Stimulated activated CD4-positive, alpha-beta T cell treated with anti-CD3 and anti-CD28 coated beads, Interleukin-15, amount 100 ng/mL, for 48 hours (primary cell): ENCODE results near the gene RTKN.
A peak's percentile ranks its signal among the peaks of the same experiment; 100 is the strongest.
"Not testable (repeated sequence)": the region's sequence is repeated elsewhere in the genome, so short reads cannot be mapped to it uniquely, and the experiment has no call there.

Experiments
- DNase-seq, 2 donors: peaks; one replicate each; pipeline ENCODE4 v3.0.0-alpha.2; 2020; ENCODE audit warnings: low read depth in 2 of 2

The RTKN gene, protein sequence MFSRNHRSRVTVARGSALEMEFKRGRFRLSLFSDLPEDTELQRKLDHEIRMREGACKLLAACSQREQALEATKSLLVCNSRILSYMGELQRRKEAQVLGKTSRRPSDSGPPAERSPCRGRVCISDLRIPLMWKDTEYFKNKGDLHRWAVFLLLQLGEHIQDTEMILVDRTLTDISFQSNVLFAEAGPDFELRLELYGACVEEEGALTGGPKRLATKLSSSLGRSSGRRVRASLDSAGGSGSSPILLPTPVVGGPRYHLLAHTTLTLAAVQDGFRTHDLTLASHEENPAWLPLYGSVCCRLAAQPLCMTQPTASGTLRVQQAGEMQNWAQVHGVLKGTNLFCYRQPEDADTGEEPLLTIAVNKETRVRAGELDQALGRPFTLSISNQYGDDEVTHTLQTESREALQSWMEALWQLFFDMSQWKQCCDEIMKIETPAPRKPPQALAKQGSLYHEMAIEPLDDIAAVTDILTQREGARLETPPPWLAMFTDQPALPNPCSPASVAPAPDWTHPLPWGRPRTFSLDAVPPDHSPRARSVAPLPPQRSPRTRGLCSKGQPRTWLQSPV

DNA sequence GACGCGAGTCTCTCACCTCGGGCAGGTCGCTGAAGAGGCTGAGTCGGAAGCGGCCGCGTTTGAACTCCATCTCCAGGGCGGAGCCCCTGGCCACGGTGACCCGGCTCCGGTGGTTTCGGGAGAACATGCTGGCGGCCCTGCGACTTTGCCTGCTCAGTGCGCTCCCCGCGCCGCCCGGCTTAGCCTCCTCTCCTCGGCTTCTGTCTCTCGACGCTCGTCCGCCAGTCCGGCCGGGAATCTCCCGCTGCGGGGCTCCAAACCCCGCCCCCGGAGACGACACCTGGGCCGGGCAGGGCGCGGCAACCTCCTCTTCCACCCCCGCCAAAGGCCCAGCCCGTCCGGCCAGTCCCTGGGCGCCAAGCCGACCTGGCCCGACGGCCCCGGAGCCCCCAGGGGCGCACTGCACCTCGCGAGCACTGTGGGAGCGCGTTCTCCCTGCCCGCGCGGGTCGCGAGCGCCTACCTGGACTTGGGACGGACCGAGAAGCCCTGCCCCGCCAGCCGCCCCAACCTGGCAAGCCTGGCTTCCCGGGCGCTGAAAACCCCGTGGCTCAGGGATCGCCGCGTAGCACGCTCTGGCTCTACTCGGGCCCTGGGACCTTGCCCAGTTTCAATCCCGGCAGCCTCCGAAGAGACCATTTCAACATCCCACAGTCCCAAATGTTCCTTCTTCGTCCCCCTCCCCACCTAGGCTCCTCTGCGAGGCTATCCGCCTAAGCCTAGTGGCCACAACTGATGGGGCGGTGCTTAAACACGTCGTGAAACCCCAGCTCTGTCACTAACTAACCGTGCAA is at the start of gene RTKN:
TSS of gene RTKN (minus strand) at position 248 of the 793 bp plus-strand sequence. CDS start at position 127, 121 bp downstream.
- no peak for DNase-seq

GRCh38 chr2:74489906-74490305 is 48.2 kb upstream of the RTKN start:
- DNase-seq: no peak

DNA sequence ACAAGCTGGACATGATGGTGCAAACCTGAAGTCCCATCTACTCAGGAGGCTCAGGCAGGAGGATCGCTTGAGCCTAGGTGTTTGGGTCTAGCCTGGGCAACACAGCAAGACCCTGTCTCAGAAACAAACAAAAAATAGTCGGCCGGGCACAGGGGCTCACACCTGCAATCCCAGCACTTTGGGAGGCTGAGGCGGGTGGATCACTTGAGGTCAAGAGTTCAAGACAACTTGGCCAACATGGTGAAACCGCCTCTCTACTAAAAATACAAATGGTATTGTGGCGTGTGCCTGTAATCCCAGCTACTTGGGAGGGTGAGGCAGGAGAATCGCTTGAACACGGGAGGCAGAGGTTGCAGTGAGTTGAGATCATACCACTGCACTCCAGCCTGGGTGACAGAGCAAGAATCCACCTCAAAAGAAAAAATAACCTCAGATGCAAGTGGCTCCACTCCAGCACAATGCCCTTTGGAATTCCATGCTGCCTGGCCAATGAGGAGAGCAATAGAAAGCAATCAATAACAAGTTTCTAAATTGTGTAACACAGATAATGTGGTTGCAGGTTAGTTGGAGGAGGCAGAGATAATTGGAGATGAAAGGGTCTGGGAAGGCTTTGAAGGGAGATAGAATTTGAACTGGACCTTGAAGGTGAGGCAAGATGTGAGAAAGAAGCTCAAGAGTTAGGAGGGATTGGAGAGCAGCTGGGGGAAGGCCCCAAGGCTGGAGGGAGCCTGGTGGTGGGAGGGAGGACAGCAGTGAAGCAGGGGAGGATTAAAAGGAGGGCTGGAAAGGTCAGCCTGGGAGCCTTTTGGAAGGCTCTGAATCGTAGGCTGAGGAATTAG is 47.1 kb upstream of the RTKN start:
- no peak for DNase-seq

DNA sequence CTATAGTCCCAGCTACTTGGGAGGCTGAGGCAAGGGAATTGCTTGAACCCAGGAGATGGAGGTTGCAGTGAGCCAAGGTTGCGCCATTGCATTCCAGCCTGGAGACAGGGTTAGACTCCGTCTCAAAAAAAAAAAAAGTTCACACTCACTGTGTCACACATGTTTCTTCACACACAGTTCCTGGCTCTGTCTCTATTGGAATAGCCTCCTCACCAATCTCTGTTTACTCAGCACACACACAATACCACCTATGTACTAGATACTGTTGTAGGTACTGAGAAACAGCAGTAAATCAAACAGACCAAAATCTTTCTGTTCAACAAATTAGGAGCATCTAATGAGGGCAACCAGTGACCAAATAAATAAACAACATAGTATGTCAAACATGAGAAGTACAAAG is 44.4 kb upstream of the RTKN start:
- no peak for DNase-seq

DNA sequence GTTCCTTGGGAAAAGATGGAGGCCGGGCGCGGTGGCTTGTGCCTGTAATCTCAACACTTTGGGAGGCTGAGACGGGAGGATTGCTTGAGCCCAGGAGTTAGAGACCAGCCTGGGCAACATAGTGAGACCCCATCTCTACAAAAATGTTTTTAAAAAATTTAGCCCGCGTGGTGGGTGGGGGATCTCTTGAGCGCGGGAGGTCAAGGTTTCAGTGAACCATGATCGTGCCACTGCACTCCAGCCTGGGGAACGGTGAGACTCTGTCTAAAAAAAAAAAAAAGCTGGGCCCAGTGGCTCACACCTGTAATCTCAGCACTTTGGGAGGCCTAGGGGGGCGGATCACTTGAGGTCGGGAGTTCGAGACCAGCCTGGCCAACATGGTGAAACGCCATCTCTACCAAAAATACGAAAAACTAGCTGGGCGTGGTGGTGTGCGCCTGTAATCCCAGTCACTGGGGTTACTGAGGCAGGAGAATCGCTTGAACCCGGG is 42.0 kb upstream of the RTKN start:
- not testable (repeated sequence) for DNase-seq

GRCh38 chr2:74482801-74483674 is 41.3 kb upstream of the RTKN start, which contains the start of the genes CCDC142 and TTC31:
Gene CCDC142 (minus strand): TSS chr2:74482998. CDS start chr2:74482837, 161 bp downstream.
Gene TTC31 (plus strand): TSS chr2:74483081. CDS start chr2:74483096, 15 bp downstream.
- DNase-seq: peak; percentile 89 to 93

- DNase-seq: peak in 1 of 2 donors; percentile 44
These were observed 40.4 kb upstream of the RTKN start for GRCh38 chr2:74481961-74482800.

DNA sequence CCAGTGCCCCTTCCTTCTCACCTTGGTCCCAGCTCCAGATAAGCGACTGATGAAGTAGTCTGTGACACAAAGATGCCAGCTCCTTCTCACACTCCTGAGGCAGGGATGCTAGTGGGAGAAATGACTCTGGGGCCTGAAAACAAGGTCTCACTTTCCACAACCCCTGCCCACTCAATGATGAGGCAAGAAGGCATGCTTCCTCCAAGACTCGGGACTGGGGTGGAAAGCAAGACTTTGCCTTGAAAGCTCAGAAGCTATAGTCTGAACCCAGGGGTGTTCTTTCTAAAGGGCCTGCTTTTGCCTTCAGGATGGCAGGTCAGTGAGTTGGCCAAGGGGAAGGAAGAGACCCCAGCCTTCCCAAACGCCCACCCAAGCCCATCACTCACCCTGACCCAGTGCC is 39.7 kb upstream of the RTKN start:
- no peak for DNase-seq

DNA sequence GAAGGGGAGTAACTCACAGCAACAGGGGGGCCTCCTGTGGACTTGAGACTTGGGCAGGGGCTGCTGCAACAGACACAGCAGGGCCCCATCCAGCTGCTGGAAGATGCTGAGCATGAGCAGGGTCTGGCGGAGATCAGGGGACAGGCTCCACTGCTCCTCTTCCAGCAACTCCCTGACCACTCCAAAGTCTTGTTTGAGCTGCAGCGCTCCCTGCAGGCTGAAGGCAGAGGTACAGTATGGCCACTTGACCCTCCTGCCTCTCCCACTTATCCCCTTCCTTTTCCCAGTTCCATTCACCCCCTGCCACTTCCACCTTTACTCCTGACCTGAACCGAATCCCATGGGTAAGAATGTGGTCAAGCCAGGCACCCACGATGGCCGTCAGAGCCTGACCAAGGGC is 33.2 kb upstream of the RTKN start:
- no peak for DNase-seq

- no peak for DNase-seq
These were observed 32.7 kb upstream of the RTKN start for GRCh38 chr2:74474481-74474880.

DNA sequence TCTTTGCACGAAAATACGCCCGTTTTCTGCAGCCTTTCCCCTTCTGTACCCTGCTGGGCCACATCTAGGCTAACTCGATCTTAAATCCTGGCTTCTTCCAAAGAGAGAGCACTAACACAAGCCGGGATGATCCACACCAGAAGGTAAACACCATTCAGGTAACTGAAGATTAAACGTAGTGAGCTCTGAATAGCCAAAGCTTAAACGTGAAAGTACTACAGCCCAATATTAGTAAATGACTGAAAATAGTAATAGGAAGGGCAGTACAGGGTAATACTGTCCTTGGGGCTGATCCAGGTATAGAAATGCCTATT is 31.2 kb upstream of the RTKN start:
- DNase-seq: no peak

DNA sequence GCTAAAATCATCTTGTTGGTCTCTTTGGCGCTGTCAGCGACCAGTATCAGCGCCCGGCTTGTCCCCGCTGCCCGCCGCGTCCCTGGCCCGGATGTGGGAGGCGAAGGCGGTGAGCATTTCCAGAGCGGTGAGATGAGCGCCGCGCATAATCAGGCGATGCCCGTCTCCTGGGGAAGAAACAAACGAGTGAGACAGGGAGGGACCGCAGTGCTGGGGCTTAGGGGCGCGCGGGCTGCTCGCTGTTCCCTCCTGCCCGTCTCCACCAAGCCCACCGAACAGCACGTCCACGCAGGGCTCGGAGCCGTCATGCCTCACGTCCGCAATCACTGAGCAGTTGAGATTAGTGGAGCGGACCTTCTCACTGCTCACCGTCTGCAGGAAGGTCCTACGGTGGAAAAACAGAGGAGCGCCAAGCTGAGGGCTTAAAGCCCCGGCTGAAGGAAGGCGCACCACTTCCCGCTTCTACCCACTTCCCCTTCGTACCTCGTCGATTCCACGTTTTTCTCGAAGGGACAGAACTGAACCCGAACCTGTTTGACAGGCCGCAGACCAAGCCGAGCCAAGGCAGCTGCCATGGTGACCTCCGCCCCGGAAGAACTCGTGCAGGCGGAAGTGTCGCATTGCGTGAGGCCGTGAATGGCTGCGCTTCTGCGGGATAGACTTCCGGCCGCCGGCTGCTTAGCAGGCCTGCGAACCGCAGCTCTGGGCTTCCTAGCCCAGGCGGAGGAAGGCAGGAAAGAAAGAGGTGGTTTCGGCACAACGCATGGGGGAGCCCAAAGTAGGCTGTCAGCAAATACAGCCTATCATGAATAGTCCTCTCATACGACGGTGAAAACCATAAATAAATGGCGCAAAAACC is 30.6 kb upstream of the RTKN start, which contains the start of gene MRPL53:
TSS of gene MRPL53 (minus strand) at position 595 of the 859 bp plus-strand sequence. CDS start at position 575, 20 bp downstream.
- DNase-seq: peak; percentile 91

- no peak for DNase-seq
These were observed 29.8 kb upstream of the RTKN start for GRCh38 chr2:74471332-74472065.

DNA sequence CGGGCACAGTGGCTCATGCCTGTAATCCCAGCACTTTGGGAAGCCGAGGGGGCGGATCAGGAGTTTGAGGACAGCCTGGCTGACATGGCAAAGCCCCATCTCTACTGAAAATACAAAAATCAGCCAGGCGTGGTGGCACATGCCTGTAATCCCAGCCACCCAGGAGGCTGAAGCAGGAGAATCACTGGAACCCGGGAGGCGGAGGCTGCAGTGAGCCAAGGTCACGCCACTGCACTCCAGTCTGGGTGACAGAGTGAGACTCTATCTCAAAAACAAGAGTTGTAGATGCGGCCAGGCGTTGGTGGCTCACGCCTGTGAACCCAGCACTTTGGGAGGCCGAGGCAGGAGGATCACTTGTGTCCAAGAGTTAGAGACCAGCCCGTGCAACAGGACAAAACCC is 29.0 kb upstream of the RTKN start:
- not testable (repeated sequence) for DNase-seq

DNA sequence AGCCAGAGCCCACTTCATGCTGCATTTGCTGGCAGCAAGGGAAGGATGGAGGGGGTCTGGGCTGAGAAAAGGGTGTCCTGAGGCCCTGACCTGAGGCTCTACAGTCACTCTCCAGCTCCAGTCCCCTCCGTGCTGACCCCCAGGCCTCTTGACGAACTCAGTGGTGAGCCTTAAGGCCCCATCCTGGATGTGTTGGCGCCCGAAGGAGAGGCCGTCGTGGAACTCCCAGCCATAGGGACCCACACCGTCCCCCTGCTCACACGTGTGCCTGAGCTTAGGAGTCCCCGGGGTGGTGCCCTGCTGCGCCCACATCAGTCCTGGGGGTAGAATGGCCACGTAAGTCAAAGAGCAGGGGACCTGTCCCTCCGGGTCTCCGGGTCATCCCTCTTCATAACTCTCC is 22.7 kb upstream of the RTKN start:
- DNase-seq: no peak

- DNase-seq: no peak
These were observed 21.0 kb upstream of the RTKN start for GRCh38 chr2:74462786-74463105.

DNA sequence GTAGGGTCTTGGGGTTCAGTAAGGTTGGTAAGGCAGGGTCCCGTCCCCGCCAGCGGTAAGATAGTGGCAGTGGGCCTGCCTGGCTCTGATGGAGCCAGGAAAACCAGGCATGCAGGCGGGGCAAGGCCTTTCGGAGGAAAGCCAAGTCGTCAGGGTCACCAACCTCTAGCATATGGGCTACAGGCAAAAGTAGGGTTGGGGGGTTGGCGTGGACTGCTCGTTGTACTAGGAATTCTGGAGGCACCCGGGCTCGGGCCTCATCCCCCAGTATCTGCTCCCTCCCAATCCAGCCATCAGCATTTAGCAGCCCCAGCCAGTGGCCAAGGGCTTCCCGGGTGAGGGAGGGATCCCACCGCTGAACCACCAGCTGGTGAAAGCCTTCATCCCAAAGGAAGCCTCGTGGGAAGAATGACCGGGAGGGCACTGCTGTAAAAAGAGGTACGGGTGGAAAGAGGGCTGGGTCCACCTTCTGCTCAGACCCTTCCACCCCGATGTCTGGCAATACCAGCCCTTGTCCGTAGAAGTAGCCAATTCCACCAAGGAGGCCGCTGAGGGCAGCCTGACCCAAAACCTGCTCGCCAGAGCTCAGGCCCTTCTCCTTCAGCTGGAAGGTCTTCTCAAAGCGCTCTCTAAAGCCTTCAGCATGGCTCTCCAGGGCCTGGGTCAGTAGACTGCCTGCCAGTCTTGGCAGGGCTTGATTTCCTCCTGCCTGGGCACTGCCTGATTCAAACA is 20.5 kb upstream of the RTKN start:
- DNase-seq: no peak
